ENCODE measurements around the gene ABCB8.

Gene ABCB8

DNA sequence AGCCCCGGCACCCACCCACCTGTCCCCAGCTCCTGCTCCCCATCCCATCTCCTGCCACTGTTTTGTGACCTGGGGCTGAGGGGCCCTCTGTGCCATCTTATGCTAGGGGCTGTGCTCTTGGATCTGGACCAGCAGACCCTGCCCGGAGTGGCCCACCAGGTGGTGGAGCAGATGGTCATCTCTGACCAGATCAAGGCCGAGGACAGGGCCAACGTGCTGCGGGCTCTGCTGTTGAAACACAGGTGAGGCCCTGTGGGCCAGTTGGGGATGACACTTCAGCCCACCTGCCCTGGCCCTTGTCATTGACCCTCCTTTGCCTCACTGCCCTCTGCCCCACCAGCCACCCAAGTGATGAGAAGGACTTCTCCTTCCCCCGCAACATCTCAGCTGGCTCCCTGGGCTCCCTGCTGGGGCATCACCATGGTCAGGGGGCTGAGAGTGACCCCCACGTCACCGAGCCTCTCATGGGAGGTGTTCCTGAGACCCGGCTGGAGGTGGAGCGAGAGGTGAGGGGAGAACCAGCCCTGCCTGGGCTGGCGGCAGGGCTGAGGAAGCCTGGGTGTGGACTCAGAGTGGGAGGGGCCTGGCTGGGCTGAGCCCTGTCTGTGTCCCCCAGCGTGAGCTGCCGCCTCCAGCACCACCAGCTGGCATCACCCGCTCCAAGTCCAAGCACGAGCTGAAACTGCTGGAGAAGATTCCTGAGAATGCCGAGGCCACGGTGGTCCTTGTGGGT is 41.8 kb downstream of the ABCB8 start:
- no peak for DNase-seq

DNA sequence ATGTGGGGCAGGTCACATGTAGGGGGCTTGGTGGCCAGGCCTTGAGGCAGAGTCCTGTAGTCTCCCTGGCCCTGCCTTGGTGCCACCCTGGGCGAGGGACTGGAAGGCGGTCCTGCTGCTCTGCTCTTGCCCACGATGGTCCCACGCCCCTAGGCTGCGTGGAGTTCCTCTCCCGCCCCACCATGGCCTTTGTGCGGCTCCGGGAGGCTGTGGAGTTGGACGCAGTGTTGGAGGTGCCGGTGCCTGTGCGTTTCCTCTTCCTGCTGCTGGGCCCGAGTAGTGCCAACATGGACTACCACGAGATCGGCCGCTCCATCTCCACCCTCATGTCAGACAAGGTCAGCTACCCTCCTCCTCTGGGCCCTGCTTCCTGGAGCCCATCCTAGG is 42.3 kb downstream of the ABCB8 start:
- DNase-seq: no peak

DNA sequence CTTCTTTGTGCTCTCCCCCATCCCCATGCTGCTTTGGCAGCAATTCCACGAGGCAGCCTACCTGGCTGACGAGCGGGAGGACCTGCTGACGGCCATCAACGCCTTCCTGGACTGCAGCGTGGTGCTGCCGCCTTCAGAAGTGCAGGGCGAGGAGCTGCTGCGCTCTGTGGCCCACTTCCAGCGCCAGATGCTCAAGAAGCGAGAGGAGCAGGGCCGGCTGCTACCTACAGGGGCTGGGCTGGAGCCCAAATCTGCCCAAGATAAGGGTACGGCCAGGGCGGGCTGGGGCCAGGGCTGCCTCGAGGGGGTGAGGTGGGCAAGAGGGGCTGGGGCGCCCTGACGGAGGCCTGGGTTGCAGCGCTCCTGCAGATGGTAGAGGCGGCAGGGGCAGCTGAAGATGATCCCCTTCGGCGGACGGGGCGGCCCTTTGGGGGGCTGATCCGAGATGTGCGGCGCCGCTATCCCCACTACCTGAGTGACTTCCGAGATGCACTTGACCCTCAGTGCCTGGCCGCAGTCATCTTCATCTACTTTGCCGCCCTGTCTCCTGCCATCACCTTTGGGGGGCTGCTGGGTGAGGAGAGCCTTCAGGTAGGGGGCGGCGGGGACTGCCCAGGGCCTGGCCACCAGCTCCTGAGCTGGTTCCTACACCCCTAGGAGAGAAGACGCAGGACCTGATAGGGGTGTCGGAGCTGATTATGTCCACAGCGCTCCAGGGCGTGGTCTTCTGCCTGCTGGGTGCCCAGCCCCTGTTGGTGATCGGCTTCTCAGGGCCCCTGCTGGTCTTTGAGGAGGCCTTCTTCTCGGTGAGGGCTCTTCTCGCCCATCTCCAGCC is 43.0 kb downstream of the ABCB8 start:
- DNase-seq: no peak

DNA sequence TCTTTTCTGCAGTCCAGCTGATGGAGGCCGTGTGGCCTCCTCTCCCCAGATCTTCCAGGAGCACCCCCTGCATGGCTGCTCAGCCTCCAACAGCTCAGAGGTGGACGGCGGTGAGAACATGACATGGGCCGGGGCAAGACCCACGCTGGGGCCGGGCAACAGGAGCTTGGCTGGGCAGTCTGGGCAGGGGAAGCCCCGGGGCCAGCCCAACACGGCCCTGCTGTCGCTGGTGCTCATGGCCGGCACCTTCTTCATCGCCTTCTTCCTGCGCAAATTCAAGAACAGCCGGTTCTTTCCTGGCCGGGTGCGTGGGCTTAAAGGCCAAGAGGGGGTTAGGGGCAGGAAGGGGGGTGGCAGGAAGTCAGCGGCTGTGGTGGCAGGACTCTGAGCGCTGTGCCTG is 45.7 kb downstream of the ABCB8 start:
- no peak for DNase-seq

DNA sequence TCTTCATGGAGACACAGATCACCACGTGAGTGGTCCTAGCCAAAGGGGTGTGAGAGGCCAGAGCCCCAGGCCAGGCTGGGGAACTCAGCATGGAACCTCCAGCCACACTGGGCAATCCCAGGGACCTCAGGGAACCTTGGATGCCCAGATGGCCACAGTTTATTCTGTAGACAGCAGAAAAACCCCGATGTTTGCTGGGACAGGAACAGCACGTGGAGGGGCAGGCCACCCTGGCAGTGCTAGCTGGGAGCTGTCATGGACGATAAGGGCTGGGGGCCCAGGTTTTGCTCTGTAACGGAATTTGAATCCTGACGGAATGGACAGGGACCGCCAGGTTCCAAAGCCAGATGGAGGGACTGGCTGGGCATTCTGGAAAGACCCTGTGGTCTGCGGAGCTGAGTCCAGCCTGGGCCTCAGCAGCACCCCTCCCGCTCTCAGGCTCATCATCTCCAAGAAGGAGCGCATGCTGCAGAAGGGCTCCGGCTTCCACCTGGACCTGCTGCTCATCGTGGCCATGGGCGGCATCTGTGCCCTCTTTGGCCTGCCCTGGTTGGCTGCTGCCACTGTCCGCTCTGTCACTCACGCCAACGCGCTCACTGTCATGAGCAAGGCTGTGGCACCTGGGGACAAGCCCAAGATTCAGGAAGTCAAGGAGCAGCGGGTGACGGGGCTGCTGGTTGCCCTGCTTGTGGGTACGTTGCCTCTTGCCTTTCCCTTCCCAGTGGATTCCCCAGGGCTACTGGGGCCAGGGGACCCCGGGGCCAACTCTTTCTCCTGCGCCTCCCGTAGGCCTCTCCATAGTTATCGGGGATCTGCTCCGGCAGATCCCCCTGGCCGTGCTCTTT is 46.8 kb downstream of the ABCB8 start:
- no peak for DNase-seq

GRCh38 chr7:151075662-151075971 is 47.4 kb downstream of the ABCB8 start:
- DNase-seq: no peak

- DNase-seq: no peak
These were observed 47.8 kb downstream of the ABCB8 start for GRCh38 chr7:151075978-151076426.

DNA sequence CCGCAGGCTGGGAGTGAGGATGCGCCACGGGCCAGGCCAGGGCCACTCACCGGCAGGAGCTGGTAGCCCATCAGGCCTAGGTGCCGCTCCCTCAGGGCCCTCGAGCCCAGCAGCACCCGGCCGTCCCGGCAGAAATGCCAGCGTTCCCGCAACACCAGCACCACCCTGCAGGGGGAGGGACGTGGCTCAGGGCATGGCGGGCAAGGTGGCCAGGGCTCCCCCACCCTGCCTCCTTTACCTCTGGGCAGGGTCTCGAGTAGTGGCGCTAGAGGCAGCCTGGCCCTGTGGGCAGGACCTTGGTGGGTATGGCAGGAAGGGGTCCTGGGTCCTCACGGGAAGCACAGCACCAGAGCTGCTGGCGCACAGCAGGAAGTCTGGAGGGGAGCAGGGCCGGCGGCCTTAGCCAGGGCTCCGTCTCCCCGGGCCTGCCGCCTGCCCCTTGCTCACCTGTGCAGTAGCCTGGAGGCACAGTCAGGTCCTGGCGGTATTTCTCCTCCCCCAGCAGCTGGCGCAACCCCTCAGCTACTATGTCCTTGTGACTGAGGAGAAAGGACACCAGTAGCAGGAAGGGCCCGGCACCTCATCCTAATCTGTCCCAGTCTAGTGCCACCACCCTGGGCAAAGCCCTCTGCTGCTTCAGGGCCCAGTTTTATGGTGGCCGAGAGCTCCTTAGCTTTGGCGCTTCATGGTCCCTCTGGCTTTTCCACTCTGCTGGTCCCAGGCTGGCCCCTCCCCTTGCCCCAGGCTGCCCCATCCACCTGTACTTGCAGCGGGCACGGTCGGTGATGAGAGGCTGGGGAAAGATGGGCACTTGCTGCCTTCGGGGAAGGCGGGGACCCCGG is 48.8 kb downstream of the ABCB8 start:
- no peak for DNase-seq

- DNase-seq: no peak
These were observed 49.5 kb downstream of the ABCB8 start for GRCh38 chr7:151077705-151078232.

DNA sequence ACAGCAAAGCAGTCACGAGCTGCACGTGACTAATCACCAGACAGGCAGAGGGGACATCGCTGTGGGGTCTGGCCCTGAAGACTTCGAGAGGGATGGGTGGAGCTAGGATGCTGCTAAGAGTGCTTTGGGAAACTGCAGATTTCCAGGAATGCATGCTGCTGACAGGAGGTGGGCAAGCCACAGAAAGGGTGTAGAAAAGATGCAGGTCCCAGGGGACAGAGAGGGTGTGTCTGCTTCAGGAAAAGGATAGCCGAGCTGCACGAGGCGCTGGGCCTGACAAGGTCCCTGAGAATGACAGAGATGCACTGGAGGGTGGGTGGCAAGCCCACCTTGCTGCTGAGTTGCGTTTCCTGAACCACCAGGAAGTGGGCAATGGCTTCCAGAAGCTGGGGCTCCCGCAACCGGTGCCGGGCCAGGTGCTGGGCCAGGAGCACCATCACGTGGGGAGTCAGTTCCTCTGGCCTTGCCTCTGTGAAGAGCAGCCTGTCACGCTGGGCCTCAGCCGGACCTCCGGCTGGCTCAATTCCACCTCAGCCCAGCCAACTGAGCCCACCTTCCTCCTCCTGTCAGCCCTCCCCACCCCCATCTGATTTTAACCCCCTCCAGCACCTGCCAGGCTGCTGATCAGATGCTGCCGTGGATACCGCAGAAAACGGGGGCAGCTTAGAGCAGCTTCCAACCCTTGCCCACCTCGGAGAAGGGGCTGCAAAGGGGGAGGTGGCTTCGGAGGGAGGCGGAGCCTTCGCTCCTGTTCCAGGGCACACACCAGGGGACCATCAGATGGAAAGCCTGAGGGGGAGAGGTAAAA is 50.2 kb downstream of the ABCB8 start:
- DNase-seq: no peak

DNA sequence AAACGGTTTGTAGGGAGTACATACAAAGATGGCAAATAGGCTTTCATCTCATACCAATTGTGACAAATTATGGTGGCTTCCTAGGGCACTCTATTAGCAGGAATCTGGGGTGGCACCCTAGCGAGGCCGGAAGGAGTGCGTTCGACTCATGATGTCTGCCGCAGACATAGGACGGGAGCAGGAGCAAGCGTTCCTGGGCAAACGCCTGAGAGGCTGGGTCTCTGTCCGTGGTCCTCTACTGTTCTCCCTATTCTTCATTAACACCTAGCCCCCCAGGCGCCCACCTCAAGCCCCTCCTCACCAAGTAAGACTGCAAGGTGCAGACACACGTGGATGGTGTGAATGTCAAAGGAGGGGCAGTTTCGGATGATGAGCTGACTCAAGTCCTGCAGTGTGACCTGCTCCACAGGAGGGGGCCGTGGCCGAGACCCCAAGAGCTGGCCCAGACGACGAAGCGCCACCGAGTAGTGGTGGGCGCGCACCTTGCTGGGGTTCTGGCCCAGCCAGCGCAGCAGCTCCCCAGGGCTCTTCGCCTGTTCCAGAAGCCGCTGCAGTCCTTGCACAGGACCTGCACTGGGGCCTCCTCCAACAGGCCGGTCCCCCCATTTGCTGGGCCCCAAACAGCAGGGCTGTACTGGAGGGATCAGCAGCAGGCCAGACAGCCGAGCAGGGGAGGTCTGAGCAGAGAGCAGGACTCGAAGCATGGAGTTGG is 51.1 kb downstream of the ABCB8 start:
- DNase-seq: no peak

GRCh38 chr7:151080067-151080521 is 51.8 kb downstream of the ABCB8 start:
- DNase-seq: peak in 4 of 56 donors; percentile 46 to 63 (median 60)

DNA sequence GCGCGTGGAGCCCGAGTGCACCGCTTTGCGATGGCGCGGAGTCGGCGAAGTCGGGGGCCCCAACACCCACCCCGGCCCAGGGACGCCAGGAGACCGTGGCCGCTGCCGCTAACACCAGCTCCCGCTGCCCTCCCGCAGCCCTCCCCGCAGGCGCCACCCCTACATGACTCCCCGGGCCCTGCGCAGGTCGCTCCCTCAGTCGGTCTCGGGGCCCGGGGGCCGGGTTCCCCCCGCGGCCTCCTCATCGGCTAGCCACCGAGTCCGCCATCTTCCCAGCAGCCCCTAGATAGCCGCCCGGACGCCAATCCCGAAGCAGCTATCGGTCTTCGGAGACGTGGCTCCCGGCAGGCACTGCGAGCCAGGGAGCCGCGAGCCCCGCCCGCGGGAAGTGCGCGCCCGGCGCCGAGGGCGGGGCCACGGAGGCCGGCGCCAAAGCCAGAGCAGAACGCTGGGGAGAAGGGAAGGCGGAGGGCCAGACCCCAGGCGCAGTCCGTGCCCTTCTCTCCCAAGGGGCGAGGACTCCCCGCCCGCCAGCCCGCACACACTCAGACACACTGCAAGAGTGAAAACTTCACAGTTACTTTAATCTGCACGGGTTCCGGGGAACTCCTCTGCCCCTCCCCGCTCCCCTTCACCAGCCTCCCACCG is 52.4 kb downstream of the ABCB8 start, which contains the start of gene FASTK:
TSS of gene FASTK (minus strand) at position 288 of the 648 bp plus-strand sequence. CDS start at position 245, 43 bp downstream.
- peak; percentile 25 to 96 (median 86) for DNase-seq

DNA sequence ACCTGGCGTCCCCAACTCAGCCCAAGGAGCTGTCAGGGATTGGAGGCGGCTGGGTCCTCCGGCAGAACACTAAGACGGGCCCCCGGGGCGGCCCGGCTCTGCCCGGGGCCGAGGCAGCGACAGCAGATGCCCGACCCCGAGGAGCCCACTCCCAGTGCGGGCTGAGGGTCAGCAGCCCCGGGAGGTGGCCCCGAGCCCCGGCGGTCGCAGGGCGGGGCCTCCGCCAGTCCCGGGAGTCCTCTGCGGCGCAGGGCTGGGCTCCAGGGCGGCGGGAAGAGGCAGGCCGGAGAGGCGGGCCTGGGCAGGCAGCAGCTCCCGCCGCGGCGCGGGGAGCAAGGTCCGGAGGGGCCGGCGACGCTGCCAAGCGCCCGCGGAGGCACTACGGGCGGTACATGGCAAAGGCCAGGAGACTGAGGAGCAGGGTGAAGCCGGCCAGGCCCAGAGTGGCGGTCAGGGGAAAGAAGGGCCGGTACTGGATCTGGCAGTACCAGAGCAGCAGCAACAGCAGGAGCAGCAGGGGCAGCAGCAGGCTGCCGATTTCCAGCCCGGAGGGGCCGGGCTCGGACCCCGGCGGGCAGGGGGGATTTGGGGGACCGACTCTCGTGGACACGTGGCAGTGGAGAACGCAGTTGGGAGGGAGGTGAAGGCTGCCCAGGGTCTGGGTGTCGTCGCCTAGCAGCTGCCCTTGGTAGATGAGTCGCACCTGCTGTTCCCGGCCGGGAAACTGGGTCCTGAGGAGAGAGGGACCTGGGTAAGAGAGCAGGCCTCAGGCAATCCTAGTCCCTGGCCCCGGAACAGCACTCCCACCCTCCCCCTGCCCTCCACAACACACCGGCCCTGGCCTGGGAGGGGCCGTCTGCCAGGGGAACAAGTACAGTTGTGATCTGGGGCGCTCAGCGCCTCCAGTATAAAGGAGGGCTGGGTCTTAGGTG is 53.2 kb downstream of the ABCB8 start:
- peak in 1 of 56 donors; percentile 49 for DNase-seq

GRCh38 chr7:151082141-151083070 is 54.2 kb downstream of the ABCB8 start:
- no peak for DNase-seq
